ENCODE data around the gene TXNRD3.

The TXNRD3 gene

GRCh38 chr3:126562737-126563276 is 92.1 kb downstream of the TXNRD3 start:
- no peaks in the 10 kb centered on the region for H3K27me3 ChIP-seq (replicated peaks in 2 of 5; ENCODE audit: control insufficient read depth in 4 of 5, insufficient read depth in 5 of 5, low read length in 4 of 5)
- no peak overlapping the region for H3K27ac ChIP-seq (ENCODE audit: insufficient read depth in 1 of 2, low read depth in 1 of 2, low read length in 2 of 2, poor library complexity in 1 of 2, severe bottlenecking in 2 of 2)
- peaks cover 0 to 14% (median 3%) of the 10 kb centered on the region in 5 experiments for H3K9me3 ChIP-seq (ENCODE audit: control extremely low read depth in 1 of 5, control insufficient read depth in 4 of 5, insufficient read depth in 2 of 5, low read depth in 1 of 5, low read length in 4 of 5)
- H3K4me1 ChIP-seq (ENCODE audit: control extremely low read depth in 1 of 4, control insufficient read depth in 4 of 4, insufficient read depth in 4 of 4, low read length in 3 of 4), result peaks cover 0 to 8% (median under 1%) of the 10 kb centered on the region in 4 experiments
- no peak overlapping the region for H3K4me3 ChIP-seq (ENCODE audit: control insufficient read depth in 1 of 7, extremely low read depth in 1 of 7, insufficient read depth in 4 of 7, low read depth in 2 of 7, low read length in 6 of 7)
- CTCF ChIA-PET, result interaction anchor here (2.6 kb wide), 1 partner anchor 12 kb away, joined by 7 read pairs; no protein-coding TSS in a partner anchor
- POLR2A ChIA-PET, result no interaction called here
- no peak for DNase-seq
- no peaks in the 10 kb centered on the region for H3K36me3 ChIP-seq (ENCODE audit: control insufficient read depth in 4 of 4, insufficient read depth in 4 of 4, low read length in 3 of 4)
- WGBS (ENCODE audit: insufficient coverage), result 80% methylated on average over 1 of the region's 2 CpGs

- H3K4me3 ChIP-seq (ENCODE audit: control insufficient read depth in 1 of 7, extremely low read depth in 1 of 7, insufficient read depth in 4 of 7, low read depth in 2 of 7, low read length in 6 of 7), result no peak within 1 kb of the TSS
- 92% methylated on average over 7 of the region's 9 CpGs for WGBS (ENCODE audit: insufficient coverage)
- H3K27me3 ChIP-seq (replicated peaks in 2 of 5; ENCODE audit: control insufficient read depth in 4 of 5, insufficient read depth in 5 of 5, low read length in 4 of 5), result no peaks in the 10 kb centered on the region
- no peak within 1 kb of the TSS for H3K27ac ChIP-seq (ENCODE audit: insufficient read depth in 1 of 2, low read depth in 1 of 2, low read length in 2 of 2, poor library complexity in 1 of 2, severe bottlenecking in 2 of 2)
- DNase-seq, result no peak
- CTCF ChIA-PET, result interaction anchor here (1.0 kb wide), 1 partner anchor 35 kb away, joined by 4 read pairs; no protein-coding TSS in a partner anchor
- peaks cover 0 to 2% (median 0%) of the 10 kb centered on the region in 4 experiments for H3K4me1 ChIP-seq (ENCODE audit: control extremely low read depth in 1 of 4, control insufficient read depth in 4 of 4, insufficient read depth in 4 of 4, low read length in 3 of 4)
- H3K36me3 ChIP-seq (ENCODE audit: control insufficient read depth in 4 of 4, insufficient read depth in 4 of 4, low read length in 3 of 4), result no peaks in the 10 kb centered on the region
- peaks cover 0 to 14% (median 0%) of the 10 kb centered on the region in 5 experiments for H3K9me3 ChIP-seq (ENCODE audit: control extremely low read depth in 1 of 5, control insufficient read depth in 4 of 5, insufficient read depth in 2 of 5, low read depth in 1 of 5, low read length in 4 of 5)
- POLR2A ChIA-PET, result no interaction called here
Observed at GRCh38 chr3:126558336-126559071, 96.4 kb downstream of the TXNRD3 start, which contains the start of gene C3orf22. TSS of gene C3orf22 (minus strand) at chr3:126558932. CDS start at chr3:126553390, 5,542 bp downstream.

GRCh38 chr3:126557761-126558160 is 97.2 kb downstream of the TXNRD3 start:
- CTCF ChIA-PET, result interaction anchor here (1.0 to 1.1 kb wide), 2 partner anchors 35 to 36 kb away, joined by 4 to 7 read pairs; no protein-coding TSS in a partner anchor
- H3K36me3 ChIP-seq (ENCODE audit: control insufficient read depth in 4 of 4, insufficient read depth in 4 of 4, low read length in 3 of 4), result no peaks in the 10 kb centered on the region
- H3K27me3 ChIP-seq (replicated peaks in 2 of 5; ENCODE audit: control insufficient read depth in 4 of 5, insufficient read depth in 5 of 5, low read length in 4 of 5), result no peaks in the 10 kb centered on the region
- POLR2A ChIA-PET, result no interaction called here
- no peak overlapping the region for H3K27ac ChIP-seq (ENCODE audit: insufficient read depth in 1 of 2, low read depth in 1 of 2, low read length in 2 of 2, poor library complexity in 1 of 2, severe bottlenecking in 2 of 2)
- H3K9me3 ChIP-seq (ENCODE audit: control extremely low read depth in 1 of 5, control insufficient read depth in 4 of 5, insufficient read depth in 2 of 5, low read depth in 1 of 5, low read length in 4 of 5), result peaks cover 0 to 12% (median 0%) of the 10 kb centered on the region in 5 experiments
- H3K4me3 ChIP-seq (ENCODE audit: control insufficient read depth in 1 of 7, extremely low read depth in 1 of 7, insufficient read depth in 4 of 7, low read depth in 2 of 7, low read length in 6 of 7), result no peak overlapping the region
- WGBS (ENCODE audit: insufficient coverage), result 80% methylated on average over 5 of the region's 6 CpGs
- DNase-seq, result no peak
- no peaks in the 10 kb centered on the region for H3K4me1 ChIP-seq (ENCODE audit: control extremely low read depth in 1 of 4, control insufficient read depth in 4 of 4, insufficient read depth in 4 of 4, low read length in 3 of 4)

GRCh38 chr3:126557415-126557745 is 97.5 kb downstream of the TXNRD3 start:
- no peak for DNase-seq
- no peaks in the 10 kb centered on the region for H3K36me3 ChIP-seq (ENCODE audit: control insufficient read depth in 4 of 4, insufficient read depth in 4 of 4, low read length in 3 of 4)
- ChIA-PET CTCF (interaction anchor here (1.1 kb wide), 1 partner anchor 36 kb away, joined by 7 read pairs; no protein-coding TSS in a partner anchor), POLR2A (no interaction called here)
- 100% methylated on average over 9 of the region's 11 CpGs for WGBS (ENCODE audit: insufficient coverage)
- no peaks in the 10 kb centered on the region for H3K27me3 ChIP-seq (replicated peaks in 2 of 5; ENCODE audit: control insufficient read depth in 4 of 5, insufficient read depth in 5 of 5, low read length in 4 of 5)
- H3K9me3 ChIP-seq (ENCODE audit: control extremely low read depth in 1 of 5, control insufficient read depth in 4 of 5, insufficient read depth in 2 of 5, low read depth in 1 of 5, low read length in 4 of 5), result peaks cover 0 to 9% (median 0%) of the 10 kb centered on the region in 5 experiments
- H3K4me1 ChIP-seq (ENCODE audit: control extremely low read depth in 1 of 4, control insufficient read depth in 4 of 4, insufficient read depth in 4 of 4, low read length in 3 of 4), result no peaks in the 10 kb centered on the region
- H3K27ac ChIP-seq (ENCODE audit: insufficient read depth in 1 of 2, low read depth in 1 of 2, low read length in 2 of 2, poor library complexity in 1 of 2, severe bottlenecking in 2 of 2), result no peak overlapping the region
- no peak overlapping the region for H3K4me3 ChIP-seq (ENCODE audit: control insufficient read depth in 1 of 7, extremely low read depth in 1 of 7, insufficient read depth in 4 of 7, low read depth in 2 of 7, low read length in 6 of 7)

All from common myeloid progenitor, CD34-positive (primary cell).